Epithelial cell of prostate (primary cell): ENCODE measurements around the gene DNASE2.

Experiments
- DNase-seq: peaks from one replicate; pipeline ENCODE4 v3.0.0-alpha.2; 2011; ENCODE audit warnings: low read depth, low spot score
- H3K27ac ChIP-seq: fragments of 450-650 bp; 2 replicates; pipeline ENCODE4 v1.5.1; 2017; ENCODE audit warnings: mild to moderate bottlenecking

Gene DNASE2

GRCh38 chr19:12886969-12887747 is 5.9 kb upstream of the DNASE2 start, which contains the start of gene KLF1:
Gene KLF1, minus strand, starts transcription at chr19:12887201. Its CDS starts 61 bp downstream, at chr19:12887140.
- no peak for DNase-seq
- no peak within 1 kb of the TSS for H3K27ac ChIP-seq

GRCh38 chr19:12886651-12886968 is 5.4 kb upstream of the DNASE2 start:
- no peak overlapping the region for H3K27ac ChIP-seq
- no peak for DNase-seq

- DNase-seq: no peak
- no peak overlapping the region for H3K27ac ChIP-seq
Observed at GRCh38 chr19:12885749-12886650, 4.8 kb upstream of the DNASE2 start.

GRCh38 chr19:12884926-12885748 is 3.9 kb upstream of the DNASE2 start:
- H3K27ac ChIP-seq: no peak overlapping the region
- DNase-seq: no peak

GRCh38 chr19:12884627-12884925 is 3.3 kb upstream of the DNASE2 start:
- H3K27ac ChIP-seq: no peak overlapping the region
- no peak for DNase-seq

- H3K27ac ChIP-seq: no peak overlapping the region
- DNase-seq: no peak
Observed at GRCh38 chr19:12884202-12884601, 3.0 kb upstream of the DNASE2 start.

- no peak for DNase-seq
- H3K27ac ChIP-seq: no peak overlapping the region
Observed at GRCh38 chr19:12882589-12882988, 1.3 kb upstream of the DNASE2 start.

- no peak for DNase-seq
- peak overlapping the region; percentile 41 for H3K27ac ChIP-seq
Observed at GRCh38 chr19:12880551-12881171, 588 bp downstream of the DNASE2 start.

DNA sequence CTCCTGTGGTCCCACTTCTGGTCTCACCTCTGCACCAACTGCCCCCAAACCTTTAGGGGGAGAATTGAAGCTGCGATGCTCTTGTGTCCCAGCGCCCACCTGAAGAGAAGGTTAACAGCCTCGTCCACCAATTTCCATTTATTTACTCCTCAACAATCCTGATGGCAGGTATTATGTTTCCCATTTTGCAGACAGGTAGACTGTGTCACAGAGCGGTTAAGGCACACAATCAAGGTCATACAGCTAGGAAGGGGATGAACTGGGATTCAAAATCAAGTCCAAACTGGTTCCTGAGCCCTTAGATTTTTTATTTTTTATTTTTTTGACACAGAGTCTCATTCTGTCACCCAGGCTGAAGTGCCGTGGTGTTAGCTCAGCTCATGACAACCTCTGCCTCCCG is 6.2 kb downstream of the DNASE2 start:
- no peak overlapping the region for H3K27ac ChIP-seq

DNA sequence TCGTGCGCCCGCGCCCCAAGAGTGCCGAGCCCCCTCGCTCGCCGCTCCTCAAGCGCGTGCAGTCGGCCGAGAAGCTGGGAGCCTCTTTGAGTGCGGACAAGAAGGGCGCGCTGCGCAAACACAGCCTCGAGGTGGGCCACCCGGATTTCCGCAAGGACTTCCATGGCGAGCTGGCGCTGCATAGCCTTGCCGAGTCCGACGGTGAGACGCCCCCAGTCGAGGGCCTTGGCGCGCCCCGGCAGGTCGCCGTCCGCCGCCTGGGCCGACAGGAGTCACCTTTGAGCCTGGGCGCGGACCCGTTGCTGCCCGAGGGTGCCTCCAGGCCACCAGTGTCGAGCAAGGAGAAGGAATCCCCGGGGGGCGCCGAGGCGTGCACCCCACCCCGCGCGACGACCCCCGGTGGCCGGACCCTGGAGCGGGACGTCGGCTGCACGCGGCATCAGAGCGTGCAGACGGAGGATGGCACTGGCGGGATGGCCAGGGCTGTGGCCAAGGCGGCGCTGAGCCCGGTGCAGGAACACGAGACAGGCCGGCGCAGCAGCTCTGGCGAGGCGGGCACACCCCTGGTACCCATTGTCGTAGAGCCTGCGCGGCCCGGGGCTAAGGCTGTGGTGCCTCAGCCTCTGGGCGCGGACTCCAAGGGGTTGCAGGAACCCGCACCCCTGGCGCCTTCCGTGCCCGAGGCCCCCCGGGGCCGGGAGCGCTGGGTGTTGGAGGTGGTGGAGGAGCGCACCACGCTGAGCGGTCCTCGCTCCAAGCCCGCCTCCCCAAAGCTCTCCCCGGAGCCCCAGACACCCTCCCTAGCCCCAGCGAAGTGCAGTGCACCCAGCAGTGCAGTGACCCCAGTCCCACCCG is 7.1 kb downstream of the DNASE2 start:
- no peak for DNase-seq
- no peak overlapping the region for H3K27ac ChIP-seq

More for the DNA sequence above, 6.2 kb downstream of the DNASE2 start:
- DNase-seq: no peak

GRCh38 chr19:12872941-12873890 is 8.0 kb downstream of the DNASE2 start:
- no peak overlapping the region for H3K27ac ChIP-seq
- no peak for DNase-seq

- H3K27ac ChIP-seq: no peak overlapping the region
- no peak for DNase-seq
Observed at GRCh38 chr19:12872255-12872654, 9.0 kb downstream of the DNASE2 start.

DNA sequence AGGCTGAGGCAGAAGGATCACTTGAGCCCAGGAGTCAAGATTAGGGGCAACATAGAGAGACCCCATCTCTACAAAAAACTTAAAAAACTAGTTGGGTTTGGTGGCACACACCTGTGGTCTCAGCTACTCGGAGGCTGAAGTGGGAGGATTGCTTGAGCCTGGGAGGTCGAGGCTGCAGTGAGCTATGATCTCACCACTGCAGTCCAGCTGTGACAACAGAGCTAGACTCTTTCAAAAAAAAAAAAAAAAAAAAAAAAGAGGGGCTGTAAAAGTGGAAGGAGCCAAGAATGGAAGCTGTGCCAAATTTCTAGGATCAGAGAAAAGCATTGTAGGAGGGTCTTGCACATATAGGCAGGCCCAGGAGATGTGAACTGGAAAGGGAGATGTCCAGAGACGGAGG is 9.6 kb downstream of the DNASE2 start:
- DNase-seq: no peak
- H3K27ac ChIP-seq: no peak overlapping the region

DNA sequence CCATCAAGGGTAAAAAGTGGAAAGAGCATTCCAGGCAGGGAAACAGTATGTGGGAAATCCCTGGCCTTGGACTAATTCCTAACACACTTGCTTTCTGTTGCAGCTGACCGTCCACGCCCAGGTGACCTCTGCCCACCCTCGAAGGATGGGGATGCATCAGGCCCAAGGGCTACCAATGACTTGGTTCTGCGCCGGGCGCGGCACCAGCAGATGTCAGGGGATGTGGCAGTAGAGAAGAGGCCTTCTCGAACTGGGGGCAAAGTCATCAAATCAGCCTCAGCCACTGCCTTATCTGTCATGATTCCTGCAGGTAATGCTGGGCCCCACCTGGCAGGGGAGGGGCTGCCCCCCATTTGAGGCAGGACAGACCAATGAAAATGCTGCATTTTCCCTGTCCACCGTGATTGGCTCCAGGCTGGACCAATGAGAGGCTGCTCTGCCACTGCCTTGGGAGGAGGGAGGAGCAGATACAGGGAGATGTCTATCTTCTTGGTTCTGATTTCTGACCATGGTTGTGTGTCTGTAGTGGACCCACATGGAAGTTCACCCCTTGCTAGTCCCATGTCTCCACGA is 12.6 kb downstream of the DNASE2 start:
- no peak overlapping the region for H3K27ac ChIP-seq
- DNase-seq: no peak

DNA sequence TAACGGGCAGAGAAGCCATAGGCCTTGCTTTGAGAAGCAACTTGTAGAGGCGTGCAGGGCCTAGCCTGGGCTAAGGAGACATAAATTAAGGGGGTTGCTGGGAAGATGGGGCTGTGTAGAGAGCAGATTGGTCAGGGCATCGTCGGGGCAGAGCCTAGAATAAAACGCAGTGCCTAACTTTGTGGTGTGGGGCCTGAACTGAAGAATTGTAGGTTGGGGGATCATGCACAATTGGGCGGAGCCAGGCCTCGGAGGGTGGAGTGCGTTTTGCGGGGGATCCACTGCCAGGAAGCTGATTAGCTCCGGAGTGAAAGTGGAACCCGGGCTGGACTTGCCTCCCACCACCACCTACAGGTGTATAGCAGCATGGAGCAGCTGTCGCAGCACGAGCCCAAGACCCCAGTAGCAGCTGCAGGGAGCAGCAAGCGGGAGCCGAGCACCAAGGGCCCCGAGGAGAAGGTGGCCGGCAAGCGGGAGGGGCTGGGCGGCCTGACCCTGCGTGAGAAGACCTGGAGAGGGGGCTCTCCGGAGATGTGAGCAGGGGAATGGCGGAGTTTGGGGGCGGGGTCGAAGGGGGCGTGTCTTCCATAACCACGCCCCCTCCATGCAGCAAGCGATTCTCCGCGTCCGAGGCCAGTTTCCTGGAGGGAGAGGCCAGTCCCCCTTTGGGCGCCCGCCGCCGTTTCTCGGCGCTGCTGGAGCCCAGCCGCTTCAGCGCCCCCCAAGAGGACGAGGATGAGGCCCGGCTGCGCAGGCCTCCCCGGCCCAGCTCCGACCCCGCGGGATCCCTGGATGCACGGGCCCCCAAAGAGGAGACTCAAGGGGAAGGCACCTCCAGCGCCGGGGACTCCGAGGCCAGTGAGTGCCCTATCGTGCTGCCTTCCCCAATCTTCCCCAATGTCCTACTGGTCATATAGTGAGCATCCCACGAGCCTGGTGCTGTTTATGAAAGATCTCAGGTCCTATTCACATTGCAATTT is 13.8 kb downstream of the DNASE2 start:
- DNase-seq: no peak
- no peak overlapping the region for H3K27ac ChIP-seq

GRCh38 chr19:12866416-12867119 is 14.7 kb downstream of the DNASE2 start:
- H3K27ac ChIP-seq: no peak overlapping the region
- no peak for DNase-seq
